CD4-positive, alpha-beta T cell treated with Interleukin-17A for 4 hours (primary cell): ENCODE data around the gene CSRNP2.
"Not testable (repeated sequence)": the region's sequence is repeated elsewhere in the genome, so short reads cannot be mapped to it uniquely, and the experiment has no call there.

Experiments
- DNase-seq: peaks from one replicate; pipeline ENCODE4 v3.0.0-alpha.2; 2020; ENCODE audit warnings: mixed read lengths

The CSRNP2 gene

GRCh38 chr12:51025836-51026638, 57.4 kb downstream of the CSRNP2 start, which contains the start of gene SLC11A2:
TSS of gene SLC11A2 (minus strand) at chr12:51026384. CDS start at chr12:51010728, 15,656 bp downstream.
- DNase-seq: peak; percentile 92

GRCh38 chr12:51025338-51025835, 58.0 kb downstream of the CSRNP2 start:
- DNase-seq: no peak

GRCh38 chr12:51023625-51024382, 59.6 kb downstream of the CSRNP2 start:
- no peak for DNase-seq

- no peak for DNase-seq
Measured at GRCh38 chr12:51021694-51022093, 61.7 kb downstream of the CSRNP2 start.

- DNase-seq: no peak
Measured at GRCh38 chr12:51020448-51021182, 62.8 kb downstream of the CSRNP2 start.

- DNase-seq: no peak
Measured at GRCh38 chr12:51019927-51020326, 63.5 kb downstream of the CSRNP2 start.

GRCh38 chr12:51018956-51019355, 64.4 kb downstream of the CSRNP2 start:
- DNase-seq: no peak

GRCh38 chr12:51017452-51017851, 65.9 kb downstream of the CSRNP2 start:
- no peak for DNase-seq

GRCh38 chr12:51014467-51014866, 68.9 kb downstream of the CSRNP2 start:
- not testable (repeated sequence) for DNase-seq

- no peak for DNase-seq
Measured at GRCh38 chr12:51013441-51013840, 70.0 kb downstream of the CSRNP2 start.

GRCh38 chr12:51012570-51013236, 70.7 kb downstream of the CSRNP2 start:
- DNase-seq: no peak

GRCh38 chr12:51011955-51012354, 71.4 kb downstream of the CSRNP2 start:
- DNase-seq: no peak
